WI38 (cell line): ENCODE measurements around the gene ARFRP1.

ENCODE experiments used
- H3K4me3 ChIP-seq: 2 replicates; pipeline ENCODE4 v1.5.1; 2011; ENCODE audit warnings: low read depth, mild to moderate bottlenecking, control low read depth, low read length
- TF ChIP-seq, protein P1 (sequence below): IDR thresholded peaks from 2 replicates; pipeline ENCODE4 v1.5.1; 2012; ENCODE audit warnings: low read depth, mild to moderate bottlenecking, control low read depth, low read length

ARFRP1 gene

DNA sequence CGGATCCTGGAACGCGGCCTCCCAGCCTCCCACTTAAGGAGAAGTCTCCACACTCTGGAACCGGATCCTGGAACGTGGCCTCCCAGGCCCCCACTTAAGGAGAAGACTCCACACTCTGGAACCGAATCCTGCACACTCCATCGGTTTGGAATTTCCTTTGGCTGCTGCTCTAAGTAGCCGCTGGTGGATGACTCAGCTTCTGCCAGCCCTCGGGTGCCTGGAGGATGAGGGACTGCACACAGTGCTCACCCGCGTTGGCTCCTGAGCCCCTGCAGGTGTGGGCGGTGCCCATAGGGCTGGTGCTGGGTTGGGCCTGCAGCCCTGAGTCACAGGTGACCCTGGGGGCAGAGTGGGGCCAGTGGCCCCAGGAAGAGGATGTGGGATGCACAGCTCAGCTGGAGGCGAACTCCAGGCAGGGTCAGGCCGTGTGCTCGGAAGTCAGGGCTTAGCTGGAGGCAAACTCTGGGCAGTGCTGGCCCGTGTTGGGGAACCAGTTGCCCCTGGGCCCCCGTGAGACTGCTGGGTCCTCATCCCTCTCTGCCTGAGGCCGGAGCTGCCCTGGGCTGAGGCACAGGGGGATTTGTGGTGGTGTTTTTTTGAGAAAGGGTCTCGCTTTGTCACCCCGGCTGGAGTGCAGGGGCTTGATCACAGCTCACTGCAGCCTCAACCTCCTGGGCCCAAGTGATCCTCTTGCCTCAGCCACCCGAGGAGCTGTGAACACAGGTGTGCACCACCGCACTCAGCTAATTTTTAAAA is 25.2 kb downstream of the ARFRP1 start:
- H3K4me3 ChIP-seq: no peak overlapping the region

DNA sequence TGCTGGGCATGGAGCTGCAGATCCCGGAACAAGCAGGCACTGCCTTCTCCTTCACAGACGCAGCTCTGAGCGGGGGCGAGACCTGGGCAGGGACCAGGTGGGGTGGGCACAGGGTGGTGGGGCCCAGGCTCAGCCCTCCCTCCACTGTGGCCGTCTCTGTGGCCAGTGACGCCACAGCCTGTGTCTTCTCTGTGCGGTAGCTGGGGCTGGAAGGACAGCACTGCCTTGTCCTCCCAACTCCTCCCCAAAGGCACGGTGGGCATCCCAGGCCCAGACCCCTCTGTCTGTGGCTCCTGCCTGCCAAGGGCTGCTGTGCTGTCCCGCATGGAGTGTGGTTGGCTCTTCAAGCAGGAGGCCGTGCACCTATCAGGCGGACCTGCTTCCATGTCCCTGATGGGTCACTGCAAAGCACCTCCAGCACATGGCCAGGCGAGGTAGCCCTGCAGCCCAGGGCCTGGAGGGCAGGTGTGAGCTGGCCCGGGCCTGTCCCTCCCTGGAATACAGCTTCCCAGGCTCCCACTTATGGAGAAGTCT is 26.1 kb downstream of the ARFRP1 start:
- no peak overlapping the region for H3K4me3 ChIP-seq
- TF ChIP-seq, protein P1, sequence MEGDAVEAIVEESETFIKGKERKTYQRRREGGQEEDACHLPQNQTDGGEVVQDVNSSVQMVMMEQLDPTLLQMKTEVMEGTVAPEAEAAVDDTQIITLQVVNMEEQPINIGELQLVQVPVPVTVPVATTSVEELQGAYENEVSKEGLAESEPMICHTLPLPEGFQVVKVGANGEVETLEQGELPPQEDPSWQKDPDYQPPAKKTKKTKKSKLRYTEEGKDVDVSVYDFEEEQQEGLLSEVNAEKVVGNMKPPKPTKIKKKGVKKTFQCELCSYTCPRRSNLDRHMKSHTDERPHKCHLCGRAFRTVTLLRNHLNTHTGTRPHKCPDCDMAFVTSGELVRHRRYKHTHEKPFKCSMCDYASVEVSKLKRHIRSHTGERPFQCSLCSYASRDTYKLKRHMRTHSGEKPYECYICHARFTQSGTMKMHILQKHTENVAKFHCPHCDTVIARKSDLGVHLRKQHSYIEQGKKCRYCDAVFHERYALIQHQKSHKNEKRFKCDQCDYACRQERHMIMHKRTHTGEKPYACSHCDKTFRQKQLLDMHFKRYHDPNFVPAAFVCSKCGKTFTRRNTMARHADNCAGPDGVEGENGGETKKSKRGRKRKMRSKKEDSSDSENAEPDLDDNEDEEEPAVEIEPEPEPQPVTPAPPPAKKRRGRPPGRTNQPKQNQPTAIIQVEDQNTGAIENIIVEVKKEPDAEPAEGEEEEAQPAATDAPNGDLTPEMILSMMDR: no peak

More for the DNA sequence above, 25.2 kb downstream of the ARFRP1 start:
- TF ChIP-seq, protein P1: no peak

DNA sequence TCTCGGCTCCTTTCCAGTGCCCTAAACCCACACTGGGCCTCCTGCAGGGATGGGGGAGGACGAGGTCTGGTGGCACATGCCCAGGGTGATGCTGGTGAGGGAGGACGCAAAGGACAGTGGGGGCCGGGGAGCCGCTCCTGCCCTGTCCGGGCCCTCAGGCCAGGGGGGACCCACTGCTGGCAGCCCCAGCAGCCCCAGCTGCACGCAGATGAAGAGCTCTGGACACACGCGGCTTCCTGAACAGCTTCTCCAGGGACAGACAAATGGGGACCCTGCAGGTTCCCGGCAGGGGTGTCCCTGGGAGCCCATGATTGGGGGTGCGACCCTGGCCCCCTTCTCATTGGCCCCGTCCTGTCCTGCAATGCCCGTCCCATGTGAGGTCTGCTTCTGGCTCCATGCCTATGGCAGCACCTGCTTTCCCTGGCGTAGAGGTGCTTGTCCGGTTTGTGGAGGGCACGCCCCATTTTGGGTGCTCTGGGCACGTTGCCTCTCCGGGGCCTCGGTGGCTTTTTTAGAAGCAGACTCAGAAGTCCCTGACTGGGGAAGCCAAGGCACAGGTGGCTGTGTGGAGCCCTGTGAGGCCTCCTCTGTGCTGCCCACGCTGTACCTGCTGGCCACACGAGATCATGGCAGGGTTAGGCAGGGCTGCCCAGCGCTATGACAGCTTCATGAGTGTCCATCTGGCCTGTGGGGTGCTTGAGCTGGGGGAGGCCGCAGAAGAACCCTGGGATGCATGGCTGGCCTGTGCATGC is 26.7 kb downstream of the ARFRP1 start:
- TF ChIP-seq, protein P1: no peak
- H3K4me3 ChIP-seq: no peak overlapping the region

DNA sequence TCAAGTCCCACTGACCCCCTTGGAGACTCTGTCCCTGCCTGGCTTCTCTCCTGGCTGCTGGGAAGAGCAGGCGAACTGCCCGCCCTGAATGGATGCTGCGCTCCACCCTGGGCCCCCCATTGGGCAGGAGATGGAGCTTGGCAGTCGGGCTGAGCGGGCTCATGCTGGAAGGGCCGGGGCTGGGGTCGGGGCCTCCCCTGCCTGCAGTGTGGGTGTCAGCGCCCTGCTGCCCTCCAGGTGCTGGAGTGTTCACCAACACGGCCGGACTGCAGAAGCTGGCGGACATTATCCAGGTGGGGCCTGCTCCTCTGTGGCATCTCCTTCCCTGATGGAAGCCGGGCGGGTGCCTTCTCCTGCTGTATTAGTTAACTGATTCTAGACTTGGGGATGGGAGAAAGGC is 27.3 kb downstream of the ARFRP1 start:
- TF ChIP-seq, protein P1: no peak
- no peak overlapping the region for H3K4me3 ChIP-seq

DNA sequence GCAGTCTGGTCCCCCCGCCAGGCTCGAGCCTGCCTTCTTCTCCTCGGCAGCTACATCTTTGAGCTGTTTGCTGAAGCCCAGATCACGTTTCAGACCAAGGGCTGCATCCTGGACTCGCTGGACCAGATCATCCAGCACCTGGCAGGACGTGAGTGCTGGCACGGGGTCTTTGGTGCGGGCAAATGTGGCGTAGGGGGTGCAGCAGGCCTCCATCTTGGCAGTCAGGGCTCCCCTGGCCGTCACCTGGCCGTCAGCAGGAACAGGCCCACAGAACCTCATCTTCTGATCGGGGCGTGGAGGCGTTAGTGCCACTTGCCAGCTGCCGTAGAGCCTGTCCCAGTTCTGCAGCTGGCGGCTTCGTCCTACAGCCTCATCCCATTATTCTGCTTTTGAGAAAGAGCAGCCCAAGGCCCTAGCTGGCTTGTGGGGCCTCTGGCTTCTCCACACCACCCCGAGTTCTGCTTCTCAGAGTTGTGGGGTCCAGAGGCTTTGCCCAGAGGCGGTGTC is 27.9 kb downstream of the ARFRP1 start:
- TF ChIP-seq, protein P1: no peak
- H3K4me3 ChIP-seq: no peak overlapping the region

DNA sequence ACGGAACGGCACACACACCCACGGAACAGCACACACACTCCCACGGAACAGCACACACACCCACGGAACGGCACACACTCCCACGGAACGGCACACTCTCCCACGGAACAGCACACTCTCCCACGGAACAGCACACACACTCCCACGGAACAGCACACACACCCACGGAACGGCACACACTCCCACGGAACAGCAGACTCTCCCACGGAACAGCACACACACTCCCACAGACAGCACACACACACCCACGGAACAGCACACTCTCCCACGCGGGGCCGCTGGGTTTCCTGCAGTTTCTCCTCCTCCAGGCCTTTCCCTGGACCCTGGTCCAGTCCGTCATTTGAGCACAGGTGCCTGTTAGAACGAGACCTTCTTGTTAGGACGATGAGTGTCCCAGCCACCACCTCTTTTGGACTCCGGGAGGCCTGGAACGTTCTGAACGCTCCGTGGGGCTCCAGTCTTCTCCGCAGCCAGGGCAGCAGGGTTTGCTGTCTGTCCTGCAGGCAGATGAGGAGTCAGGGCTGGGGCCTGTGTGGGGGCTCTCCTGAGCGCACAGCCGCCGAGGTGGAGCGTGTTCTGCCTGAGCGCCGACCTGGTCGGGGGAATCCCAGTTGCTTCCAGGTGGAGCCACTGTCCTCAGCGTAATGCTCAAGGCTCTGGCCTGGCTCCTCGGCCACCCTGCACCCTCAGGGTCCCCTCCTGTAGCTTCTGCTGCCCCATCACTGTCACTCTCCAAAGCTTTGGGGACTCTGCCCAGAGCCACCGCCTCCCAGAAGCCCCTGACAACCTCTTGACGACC is 28.9 kb downstream of the ARFRP1 start:
- TF ChIP-seq, protein P1: no peak
- H3K4me3 ChIP-seq: no peak overlapping the region
